SIG-M5 treated with dmso at 0.1 percent for 504 hours (cell line): Measurements from ENCODE around the gene TLE7.
A peak's percentile ranks its signal among the peaks of the same experiment; 100 is the strongest.

Experiments
- DNase-seq: peaks from one replicate; lab custom pipeline; 2025; ENCODE audit not compliant: unreplicated experiment; lab: John Stamatoyannopoulos, UW

The TLE7 gene

DNA sequence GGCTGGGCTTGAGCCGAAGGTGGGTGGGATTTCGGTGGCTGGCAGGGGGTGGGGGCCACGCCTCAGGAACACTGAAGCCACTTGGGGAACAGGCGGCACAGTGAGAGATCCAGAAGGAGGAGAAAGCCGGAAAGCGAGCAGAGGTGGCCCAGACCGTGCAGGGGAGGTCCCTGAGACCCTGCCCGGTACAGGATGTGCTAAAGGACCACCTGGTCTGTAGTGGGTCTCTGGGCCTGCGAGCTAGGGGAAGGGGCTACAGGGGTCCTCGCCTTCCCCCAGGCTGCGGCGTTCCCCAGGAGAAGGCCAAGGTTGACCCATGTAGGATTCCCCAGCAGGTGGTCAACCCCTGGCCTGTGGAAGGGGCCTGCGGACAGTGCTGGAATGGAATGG lies at the start of gene TLE7:
TSS of gene TLE7 (minus strand) at position 4 of the 390 bp plus-strand sequence. CDS start 8,730 bp downstream, outside the sequence.
- no peak for DNase-seq

DNA sequence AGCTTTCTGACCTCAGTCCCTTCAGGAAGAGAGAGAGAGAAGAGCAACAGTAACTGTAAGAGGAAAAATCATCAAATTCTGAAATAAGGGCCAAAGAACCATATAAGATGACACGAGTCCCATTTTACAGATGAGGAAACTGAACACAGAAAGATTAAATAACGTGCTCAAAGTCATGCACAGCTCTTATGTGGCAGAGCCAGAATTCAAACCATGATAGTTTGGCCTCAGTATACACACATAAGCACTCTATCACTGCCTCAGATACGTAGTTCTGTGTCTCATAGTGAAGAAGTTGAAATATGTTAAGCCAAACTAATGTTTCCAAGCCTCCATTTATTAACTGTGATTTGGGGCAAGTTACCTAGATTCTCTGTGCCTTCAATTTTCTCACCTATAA lies 49.2 kb upstream of the TLE7 start:
- no peak for DNase-seq

DNA sequence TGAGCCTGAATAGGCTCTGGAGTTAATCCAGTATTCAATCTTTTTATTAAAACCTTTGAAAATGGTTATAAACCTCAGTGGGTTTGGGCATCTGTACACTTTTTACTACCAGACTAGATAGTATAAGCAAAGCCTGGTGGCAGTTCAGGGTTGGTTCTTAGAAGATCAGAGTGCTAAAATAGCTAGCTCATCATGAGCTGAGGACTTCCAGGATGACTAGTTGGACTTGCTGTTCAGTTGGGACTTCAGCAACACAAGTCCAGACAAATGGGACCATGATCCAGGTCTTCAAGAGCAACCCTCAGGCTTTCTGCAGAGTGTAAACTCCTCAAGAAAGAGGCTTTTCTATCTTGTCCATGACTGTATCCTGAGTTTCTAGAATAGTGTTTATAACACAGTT lies 48.5 kb upstream of the TLE7 start:
- DNase-seq = no peak

DNA sequence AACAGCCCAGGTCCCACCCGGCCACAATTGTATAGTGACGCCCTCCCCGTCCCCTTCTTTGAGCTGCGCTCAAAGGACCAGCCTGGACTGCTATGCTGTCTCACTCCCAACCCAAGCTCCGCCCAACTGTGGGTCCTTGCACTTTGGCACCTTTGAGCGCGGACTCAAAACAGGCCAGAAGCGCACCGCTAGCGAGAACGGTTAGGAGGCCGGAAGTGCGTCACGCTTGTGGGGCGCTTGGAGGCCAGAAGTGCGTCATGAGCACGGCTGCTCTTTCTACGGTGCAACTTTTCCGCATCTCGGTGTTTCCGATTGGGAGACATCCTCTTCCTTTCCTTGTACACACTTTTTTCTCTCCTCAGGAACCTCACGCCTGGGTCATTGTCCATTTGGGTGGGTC lies 47.3 kb upstream of the TLE7 start, which contains the start of gene ZNF19:
TSS of gene ZNF19 (minus strand) at position 203 of the 400 bp plus-strand sequence. CDS start 7,210 bp downstream, outside the sequence.
- no peak for DNase-seq

DNA sequence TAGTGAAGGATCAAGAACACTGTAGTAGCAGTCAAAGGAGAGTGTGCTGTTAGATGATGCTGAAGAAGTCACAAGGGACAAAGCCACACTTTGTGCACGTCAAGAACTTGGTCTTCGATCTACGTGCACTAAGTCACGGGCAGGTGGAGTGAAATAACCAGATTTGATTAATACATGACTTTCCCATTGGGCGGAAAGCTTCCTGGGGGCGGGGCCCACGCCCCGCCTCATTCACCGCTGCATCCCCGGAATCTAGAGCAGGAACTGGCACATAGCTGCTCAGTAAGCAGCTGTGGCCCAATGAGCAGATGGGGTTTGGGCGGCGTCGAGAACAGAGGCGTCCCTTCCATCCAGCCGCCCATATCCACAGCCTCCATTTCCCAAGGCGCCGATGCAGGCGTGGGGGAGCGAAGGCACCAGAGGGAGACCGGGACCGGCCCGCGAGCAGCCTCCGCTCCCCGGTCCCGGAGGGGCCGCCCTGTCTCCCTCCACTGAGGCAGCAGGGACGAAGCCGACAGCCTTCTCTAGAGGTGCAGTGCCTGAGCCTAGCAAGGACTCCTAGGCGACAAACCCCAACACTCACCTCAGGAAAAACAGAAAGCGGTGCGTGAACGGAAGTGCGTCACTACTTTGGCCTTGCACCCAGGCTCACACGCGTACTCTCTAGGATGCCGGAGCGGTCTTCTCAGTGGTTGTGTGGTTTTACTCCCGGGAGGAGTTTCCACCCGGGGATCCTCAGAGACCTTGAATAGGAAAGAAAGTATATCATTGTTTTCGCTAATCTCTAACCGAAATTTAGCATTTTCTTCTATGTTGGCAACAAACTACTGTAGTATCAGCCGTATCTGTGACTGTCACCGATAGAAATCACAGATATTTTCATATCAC lies 42.4 kb upstream of the TLE7 start:
- peak; percentile 89 for DNase-seq

DNA sequence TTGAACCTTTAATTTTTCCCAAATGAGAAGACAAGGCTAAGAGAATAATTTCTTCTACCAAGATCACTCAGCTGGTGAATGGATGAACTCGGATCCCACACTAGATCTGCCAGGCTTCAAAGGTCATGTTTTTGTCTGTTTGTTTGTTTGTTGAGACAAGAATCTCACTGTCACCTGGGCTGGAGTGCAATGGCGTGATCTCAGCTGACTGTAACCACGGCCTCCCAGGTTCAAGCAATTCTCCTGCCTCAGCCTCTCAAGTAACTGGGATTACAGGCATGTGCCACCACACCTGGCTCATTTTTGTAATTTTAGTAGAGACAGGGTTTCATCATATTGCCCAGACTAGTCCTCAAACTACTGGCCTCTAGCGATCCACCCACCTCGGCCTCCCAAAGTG lies 40.7 kb upstream of the TLE7 start:
- no peak for DNase-seq

DNA sequence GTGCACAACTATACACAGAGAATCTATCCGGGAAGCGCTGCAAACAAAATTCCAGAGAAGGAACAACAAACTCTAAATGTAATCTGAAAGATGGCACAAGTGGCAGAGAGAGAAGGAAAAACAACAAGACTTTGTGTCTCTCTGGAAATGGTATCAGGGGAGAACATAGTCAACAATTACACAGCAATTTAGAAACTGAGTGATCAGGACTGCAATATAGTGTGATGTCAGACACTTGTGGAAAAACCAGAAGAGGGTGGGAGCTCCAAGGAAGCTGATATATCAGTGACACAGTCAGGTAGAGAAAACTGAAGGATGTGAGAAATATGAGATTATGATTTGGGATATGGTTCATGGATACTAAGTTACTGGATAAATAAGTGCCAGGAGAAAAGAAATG lies 39.1 kb upstream of the TLE7 start:
- DNase-seq = no peak

DNA sequence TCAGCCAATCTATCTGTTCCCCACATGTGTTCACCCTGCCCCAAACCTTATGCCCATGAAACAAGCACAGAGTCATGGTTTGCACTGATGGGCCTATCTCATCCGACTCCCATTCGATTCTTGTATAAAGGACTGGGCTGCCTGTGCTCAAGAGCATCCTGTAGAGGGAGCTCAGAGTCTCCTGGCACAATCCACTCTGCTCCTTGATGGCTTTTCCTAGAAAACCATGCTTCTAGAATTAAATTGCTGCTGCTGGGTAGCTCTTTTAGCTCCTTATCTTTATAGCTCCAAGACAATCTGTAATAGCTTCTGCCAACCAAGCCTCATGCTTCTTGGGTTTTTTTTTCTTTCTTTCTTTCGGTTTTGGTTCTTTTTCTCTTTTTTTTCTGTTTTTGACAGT lies 37.6 kb upstream of the TLE7 start:
- peak; percentile 53 for DNase-seq

DNA sequence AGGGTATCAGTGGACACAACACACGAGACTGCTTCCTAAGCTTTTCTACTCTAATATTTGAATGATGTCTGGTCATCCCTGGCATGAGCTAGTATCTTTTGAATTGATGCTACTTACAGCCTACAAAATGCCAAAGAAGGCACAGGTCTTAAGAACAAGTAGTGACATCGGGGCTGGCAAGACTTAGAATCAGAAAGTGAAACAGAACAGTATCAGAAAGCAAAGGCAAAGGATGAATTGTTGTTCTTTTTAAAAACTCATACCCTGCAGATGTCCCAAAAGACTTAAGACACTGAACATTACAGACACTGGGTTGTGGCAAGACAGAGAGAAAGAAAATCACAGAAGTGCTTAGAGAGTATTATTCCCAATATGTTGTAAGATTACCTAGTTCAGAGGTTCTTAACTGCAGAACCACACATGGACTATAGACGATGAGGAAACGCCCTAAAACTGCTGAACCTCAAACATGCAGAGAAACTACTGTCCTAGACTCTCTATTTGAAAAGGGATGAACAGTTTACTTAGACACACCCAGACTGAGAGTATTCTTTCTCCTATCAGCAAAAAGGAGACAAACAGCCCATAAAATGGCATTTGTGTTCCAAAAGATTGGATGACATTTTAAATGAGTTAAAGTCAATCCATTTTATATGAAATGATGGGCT lies 34.7 kb upstream of the TLE7 start:
- no peak for DNase-seq

DNA sequence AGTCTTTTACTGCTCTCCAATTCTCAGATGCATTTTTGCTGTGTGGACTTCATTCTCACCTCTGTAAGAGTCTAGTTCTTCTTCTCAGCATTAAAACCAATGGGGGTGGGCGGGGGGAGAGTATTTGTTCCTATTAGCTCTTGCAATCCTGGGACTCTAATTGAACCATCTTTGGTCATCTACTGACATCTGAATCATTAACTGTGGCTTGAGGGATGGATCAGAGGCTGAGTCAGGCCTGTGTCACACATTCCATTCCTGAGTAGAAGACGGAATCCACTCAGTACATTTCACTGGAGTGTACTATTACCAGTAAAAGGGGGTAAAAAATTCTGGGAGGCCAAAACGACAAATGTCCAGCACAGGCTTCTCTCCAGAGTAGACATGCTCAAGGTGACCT lies 33.0 kb upstream of the TLE7 start:
- DNase-seq = no peak

DNA sequence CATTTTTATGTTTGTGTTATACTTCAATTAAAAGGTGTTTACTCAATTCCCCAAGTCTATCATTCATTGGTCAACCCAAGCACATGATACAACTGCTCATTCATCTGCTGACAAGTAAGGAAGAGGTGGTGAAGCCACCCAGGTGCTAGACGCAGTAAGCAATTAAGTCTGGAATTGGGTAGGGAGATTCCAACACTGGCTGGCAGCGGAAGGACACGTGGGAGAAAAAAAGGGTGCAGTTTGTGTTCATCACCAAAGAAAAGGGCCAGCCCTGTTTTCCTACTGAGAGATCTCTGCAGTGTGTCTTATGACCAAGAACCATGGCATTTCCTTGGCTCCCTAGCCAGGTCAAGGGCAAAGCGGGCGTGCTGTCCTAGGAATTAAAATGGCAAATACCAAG lies 32.0 kb upstream of the TLE7 start:
- DNase-seq = no peak

DNA sequence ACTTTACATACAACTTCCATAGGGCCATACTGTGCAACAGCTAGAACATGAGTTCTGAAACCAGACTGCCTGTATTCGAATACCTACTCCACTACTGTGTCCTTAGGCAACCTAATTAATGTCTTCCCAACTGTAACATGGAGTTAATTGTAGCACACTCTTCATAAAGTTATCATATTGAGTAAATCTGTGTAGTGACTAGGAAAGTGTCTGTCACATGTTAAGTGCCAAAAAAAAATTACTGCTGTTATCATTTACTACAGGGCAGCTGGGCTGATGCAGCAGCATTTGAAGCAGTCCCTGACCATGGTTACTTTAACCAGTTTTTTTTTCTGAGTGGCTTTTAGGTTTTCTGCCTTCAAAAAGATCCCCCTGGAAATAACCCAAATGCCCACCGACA lies 31.1 kb upstream of the TLE7 start:
- no peak for DNase-seq

DNA sequence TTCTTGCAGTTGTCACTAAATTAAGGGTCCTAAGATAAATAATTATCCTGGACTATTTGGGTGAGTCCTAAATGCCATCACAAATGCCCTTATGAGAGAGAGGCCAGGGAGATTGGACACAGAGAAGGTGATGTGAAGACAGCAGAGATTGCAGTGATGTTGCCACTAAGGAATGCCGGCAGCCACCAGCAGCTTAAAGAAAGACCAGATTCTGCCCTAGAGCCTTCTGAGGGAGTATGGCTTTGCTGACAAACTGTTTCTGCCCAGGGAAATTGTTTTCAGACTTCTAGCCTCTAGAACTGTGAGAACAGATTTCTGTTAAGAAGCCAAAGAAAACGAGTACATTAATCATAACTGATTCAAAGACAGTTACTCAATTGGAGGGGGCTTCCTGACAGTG lies 30.2 kb upstream of the TLE7 start:
- no peak for DNase-seq

DNA sequence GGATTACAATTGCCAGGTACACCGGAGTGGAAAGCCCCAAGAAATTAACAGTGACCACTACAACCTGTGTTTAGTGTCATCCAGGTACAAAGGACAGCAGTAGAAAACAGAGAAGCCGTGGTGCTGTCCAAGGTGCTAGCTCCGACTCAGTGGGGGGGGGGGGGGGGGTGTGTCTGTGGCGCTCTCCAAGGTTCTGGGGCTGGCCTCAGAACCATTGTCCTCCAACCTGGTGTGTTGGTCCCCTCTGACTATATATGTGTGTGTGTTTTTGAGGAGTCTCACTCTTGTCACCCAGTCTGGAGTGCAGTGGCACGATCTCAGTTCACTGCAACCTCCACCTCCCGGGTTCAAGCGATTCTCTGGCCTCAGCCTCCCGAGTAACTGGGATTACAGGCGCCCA lies 26.0 kb upstream of the TLE7 start:
- peak; percentile 53 for DNase-seq

DNA sequence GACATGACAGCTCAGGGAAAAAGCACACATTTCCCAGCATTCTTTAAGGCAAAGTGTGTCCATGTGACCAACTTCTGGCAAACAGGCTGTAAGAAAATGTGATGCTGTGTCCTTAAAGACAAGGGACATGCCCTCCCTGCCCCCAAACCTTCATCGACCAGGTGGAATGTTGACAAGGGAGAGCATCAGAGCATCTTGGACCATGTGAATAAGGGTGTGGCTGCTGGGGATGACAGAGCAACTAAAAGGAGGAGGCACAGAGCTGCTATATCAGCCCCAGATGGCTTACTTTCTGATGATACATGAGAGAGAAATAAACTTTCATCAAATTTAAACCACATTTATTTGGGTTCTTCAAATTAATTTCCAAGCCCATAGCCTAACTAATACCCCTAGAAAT lies 22.4 kb upstream of the TLE7 start:
- no peak for DNase-seq

DNA sequence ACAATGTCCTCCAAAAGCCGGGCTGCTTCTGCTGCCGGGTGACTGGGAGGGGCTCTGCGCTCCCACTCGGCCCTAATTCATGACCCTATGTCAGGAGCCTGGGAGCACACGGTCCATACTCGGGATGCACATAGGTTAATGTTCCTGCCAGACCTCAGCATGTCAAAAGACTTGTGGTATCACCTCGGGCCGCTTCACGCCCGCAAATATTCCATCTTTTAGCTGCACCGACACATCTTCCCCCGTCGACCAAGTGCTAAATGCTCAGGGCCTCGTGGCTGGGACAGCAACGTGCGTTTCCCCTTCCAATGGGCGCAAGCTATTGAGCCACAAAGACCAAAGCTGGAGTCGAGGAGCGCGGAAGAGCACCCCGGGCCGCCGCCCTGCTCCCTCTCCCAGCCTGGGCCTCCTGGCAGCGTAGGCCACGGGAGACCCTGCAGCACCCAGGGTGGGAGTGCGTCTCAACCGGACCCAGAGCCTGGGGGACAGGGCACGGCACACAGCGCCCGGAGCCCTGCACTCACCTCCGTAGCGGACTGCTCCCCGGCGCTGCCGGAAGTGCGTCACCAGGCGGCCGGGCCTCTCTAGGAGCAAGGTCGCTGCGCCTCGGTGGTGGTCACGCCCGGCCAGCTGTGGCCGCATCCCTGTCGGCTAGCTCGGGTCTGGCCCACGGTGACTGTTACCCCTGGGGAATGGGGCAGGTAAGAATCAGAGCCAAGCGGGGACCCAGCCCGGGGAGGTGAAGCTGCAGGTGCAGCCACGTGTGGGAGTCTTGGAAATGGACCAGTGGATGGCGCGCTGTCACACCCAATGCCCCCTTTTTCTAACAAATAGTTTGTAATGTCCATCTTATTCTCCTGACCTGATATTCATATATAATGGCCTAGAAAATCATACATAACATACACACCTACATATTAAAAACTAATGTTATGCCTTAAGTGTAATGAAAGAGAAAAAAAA lies 20.1 kb upstream of the TLE7 start, which contains the start of gene ZNF23:
TSS of gene ZNF23 (minus strand) at position 562 of the 963 bp plus-strand sequence. CDS start 5,451 bp downstream, outside the sequence.
- peak; percentile 57 for DNase-seq

DNA sequence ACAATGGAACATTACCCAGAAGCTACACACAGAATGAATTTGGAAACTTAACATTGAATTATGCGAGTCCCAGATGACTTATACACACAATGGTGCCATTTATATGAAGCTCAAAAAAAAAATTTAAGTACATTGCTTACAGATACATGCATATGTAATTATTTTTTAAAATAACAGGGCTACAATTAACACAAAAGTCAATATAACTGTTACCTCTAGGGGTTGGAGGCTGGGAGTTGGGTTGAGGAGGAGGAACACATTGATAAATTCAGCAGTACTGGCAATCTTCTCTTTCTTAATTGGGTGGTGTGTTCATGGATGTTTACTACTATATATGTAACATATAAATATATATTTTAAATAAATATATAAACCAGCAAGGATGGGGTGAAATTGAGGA lies 19.1 kb upstream of the TLE7 start:
- no peak for DNase-seq

DNA sequence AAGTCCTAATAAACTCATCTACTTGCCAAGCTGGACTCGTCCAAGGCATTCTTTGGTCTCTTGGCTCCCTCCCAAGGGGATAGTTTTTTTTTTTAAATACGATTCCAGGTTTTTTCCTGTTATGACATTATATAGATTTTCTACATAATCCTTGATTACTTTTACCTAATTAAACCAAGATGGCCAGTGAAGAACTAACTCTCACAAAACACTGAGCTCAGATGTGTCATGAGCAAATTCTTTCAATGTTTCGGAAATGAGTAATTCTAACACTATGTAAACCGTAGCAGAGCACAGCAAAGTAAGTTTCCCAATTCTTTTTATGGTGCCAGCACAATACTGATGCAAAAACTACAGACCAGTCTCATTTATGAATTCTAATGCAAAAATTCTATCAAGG lies 18.4 kb upstream of the TLE7 start:
- no peak for DNase-seq

DNA sequence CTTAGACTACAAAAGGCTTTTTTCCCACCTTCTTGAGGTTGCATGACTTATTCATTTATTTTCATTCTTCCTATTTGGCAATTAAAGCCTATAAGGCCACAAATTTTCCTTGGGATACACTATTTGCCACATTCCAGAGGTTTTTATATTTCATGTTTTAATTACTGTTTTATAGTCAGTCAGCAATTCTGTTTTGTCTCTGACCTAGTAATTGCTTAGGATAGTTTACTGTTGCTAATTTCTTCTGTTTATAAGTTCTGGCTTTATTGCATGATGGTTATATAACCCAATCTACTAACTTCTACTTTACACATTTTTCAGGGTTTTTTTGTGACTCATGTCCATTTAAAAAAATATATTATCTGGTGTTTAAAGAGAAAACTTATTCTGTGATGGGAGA lies 17.7 kb upstream of the TLE7 start:
- DNase-seq = no peak

DNA sequence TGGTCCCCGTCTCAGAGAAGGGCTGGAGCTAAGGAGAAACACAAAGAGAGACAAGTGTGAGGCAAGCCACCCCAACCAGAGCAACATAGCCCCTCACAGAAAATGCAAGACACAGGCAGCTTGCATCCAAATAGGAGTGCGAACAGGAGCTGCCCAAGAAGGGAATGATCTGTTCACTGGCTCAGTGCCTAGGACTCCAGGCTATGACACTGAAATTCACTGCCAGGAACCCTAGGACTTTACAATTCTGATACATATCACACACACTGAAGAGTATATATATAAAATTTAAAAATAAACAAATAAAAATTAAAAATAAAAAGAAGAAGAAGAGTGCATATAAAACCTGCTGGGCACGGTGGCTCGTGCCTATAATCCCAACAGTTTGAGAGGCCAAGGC lies 14.9 kb upstream of the TLE7 start:
- DNase-seq = no peak

DNA sequence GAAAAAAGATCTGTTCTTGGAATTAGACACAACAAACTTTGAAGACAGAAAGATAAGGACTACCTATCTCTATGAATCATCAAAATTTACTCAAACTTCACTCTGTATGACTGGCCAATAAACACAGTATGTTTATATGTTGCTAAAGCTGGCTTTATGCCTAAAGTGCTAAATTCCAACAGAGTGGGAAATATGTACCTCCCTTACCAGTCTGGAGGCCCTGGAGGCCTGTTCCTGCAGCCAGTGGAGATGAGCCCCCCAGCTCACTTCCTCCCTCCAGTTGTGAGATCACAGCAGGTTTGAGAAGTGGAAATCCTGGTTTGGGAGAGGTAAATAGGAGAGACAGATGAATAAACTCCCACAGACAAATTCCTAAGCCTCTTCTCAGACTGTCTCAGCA lies 11.2 kb upstream of the TLE7 start:
- DNase-seq = no peak
